ENCODE data around the gene PRPF38B.
"Not testable (repeated sequence)": the region's sequence is repeated elsewhere in the genome, so short reads cannot be mapped to it uniquely, and the experiment has no call there.

PRPF38B gene, protein sequence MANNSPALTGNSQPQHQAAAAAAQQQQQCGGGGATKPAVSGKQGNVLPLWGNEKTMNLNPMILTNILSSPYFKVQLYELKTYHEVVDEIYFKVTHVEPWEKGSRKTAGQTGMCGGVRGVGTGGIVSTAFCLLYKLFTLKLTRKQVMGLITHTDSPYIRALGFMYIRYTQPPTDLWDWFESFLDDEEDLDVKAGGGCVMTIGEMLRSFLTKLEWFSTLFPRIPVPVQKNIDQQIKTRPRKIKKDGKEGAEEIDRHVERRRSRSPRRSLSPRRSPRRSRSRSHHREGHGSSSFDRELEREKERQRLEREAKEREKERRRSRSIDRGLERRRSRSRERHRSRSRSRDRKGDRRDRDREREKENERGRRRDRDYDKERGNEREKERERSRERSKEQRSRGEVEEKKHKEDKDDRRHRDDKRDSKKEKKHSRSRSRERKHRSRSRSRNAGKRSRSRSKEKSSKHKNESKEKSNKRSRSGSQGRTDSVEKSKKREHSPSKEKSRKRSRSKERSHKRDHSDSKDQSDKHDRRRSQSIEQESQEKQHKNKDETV

DNA sequence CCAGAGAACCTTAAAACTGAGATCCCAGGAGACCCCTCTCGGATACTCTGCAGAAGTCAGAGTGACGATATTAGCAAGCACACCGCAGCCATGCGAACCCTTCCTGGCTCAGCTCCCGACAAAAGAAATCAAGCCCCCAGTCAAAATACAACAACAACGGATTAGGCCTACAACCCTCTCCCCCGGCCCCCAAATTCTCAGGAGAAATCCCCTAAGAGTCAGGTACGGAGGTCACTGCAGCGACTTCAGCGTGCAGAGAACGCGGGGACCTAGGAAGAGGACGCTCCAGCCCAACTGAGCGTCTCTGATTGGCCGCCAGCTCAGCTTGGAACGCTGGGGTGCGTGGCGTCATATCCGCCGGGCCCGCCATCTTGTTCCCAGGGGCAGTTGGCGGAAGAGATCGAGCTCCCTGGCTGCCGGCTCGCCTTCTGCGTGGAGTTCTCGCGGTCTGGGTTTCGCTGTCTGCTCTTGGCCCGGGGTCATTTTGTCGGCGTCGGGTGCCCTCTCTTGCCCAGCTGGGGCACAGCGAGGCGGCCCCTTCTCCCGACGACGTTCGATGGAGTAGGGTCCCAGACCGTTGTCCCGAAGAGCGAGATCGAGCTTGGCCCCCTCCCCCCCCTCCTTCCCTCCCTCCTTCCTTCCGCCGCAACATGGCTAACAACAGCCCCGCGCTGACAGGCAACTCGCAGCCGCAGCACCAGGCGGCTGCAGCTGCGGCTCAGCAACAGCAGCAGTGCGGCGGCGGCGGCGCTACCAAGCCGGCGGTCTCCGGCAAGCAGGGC is at the start of gene PRPF38B:
Gene PRPF38B (plus strand): TSS at position 369 of the 782 bp plus-strand sequence. CDS start 282 bp downstream, at position 651.
- DNase-seq (ENCODE audit: low spot score) = peak; percentile 97

DNA sequence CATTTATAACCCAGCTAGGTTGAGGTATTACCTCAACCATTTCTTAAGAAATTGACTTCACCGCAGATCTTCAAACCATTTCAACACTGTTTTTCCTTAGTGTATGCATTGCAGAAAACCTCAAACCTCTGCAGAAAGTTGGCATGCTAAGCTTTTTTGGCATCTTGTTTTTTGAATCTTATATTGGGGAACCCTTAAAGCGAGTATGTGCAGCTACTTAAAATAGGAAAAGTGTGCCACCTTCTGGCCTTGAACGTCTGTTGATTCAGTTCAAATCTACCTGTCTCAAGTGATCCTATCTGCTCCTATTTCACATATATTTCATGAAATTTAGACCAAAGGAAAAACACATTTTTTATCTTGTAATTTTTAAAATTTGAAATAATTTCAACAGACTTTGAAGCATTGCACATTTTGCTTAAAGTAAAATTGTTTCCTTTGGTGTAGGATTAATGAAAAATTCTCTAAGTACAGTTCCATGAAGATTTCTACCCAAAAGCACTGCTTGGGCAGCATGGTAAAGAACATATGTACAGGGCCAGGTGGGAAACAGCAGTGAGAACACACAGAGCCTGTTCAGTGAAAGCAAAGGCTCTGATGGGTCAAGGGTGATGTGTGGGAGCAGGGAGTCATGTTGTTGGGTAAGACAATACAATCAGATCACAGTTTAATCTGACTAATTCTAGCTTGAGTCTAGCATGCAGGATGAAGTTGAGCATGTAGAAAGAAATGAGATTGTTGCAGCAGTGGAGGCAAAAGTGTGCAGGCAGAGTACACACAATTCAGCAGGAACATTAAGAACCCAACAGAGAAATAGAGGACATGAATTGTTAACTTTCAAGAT is 48.4 kb upstream of the PRPF38B start:
- DNase-seq (ENCODE audit: low spot score) = peak; percentile 71

DNA sequence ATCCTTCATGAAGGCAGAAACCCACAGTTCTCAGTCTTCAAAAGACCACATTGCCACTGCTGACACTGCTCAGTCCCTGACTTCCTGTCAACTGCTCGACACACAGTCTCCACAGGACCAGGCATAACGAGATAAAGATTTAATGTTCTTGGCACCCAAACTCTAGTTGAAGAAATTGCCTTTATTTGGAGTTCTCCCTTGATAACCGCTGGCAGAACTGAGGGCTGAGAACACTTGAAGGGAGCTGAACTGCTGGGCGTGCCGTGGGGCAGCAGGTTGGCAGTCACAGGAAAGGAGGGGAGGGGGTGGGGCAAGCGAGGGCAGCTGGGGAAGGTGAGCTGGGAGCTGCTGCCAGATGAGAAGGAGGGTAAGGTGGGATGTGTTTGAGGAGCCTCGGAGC is 47.1 kb upstream of the PRPF38B start:
- no peak for DNase-seq (ENCODE audit: low spot score)

DNA sequence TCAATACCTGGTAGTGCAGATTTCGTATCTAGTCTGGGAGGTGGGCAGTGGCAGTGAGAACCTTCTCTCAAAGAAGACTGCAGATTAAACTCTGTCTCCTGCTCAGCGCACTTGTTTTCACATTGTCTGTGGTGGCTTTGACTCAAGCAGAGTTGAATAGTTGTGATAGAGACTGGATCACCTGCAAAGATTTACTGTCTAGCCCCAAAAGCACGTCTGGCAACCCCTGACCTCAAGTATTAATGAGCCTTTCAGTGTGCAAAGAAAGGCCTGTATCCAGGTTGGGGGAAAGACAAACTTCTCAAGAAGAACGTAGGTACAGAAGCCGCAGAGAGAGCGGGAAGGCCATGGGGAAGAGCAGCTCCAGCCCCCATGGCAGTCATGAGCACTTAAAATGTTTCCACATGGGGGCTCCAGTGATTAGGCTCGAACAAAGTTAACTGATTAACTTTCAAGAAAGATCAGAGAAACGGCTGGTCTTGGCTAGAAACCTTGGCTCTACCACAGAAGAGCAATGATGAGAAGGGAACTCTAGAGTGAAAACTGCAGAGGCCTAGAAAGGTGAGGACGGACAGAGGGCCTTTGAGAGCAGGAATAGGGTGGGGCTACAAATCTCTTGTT is 46.4 kb upstream of the PRPF38B start:
- no peak for DNase-seq (ENCODE audit: low spot score)

DNA sequence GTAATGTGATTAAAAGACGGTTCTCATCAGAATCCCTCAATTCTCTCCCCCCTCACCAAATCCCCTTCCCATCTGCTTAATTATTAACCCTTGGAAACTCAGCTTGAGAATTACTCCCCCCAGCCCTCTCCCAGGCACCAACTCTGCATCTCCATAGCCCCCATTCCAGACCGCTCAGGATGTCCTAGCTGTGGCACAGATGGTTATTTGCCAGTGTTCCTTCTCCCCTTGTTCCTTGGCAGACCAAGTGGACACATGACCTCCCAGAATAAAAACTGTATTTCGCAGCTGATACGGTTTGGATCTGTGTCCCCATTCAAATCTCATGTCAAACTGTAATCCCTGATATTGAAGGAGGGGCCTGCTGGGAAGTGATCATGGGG is 45.9 kb upstream of the PRPF38B start:
- no peak for DNase-seq (ENCODE audit: low spot score)

DNA sequence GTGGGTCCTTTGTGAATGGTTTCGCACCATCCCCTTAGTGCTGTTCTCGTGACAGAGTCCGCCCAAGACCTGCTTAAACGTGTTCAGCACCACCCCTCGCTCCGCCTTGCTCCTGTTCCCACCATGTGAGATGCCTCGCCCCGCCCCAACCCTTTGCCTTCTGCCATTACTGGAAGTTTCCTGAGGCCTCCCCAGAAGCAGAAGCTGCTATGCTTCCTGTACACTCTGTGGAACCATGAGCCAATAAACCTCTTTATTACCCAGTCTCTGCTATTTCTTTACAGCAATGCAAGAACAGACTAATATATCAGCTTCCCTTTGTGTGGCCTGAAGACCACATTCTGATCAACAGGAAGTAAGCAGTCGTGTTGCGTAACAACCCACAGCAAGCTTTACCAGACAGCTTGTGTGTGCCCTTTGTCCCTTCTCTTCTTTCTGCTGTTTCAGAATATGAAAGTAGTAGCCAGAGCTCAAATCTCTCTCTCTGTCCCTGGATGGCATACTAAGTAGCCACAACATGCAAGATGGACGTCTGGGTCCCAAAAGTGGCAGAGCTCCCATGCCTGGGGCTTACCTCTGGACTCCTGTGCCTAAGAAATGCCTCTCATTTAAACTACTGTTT is 45.4 kb upstream of the PRPF38B start:
- peak; percentile 66 for DNase-seq (ENCODE audit: low spot score)

DNA sequence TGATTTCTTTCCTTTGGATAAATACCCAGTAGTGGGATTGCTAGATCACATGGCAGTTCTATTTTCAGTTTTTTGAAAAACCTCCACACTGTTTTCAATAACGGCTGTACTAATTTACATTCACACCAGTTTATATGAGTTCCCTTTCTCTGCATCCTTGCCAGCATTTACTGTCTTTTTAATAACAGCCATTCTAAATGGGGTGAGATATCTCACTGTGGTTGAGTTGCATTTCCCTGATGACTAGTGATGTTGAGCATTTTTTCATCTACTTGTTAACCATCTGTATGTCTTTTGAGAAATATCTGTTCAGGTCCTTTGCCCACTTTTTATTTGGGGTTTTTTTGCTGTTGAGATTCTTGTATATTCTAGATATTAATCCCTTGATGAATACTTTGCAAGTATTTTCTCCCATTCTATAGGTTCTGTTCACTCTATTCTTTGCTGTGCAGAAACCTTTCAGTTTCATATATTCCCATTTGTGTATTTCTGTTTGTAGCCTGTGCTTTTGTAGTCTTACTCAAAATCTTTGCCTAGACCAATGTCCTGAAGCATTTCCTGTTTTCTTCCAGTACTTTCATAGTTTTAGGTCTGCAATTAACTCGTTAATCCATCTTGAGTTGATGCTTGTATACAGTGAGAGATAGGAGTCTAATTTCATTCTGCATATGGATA is 38.5 kb upstream of the PRPF38B start:
- DNase-seq (ENCODE audit: low spot score) = no peak

DNA sequence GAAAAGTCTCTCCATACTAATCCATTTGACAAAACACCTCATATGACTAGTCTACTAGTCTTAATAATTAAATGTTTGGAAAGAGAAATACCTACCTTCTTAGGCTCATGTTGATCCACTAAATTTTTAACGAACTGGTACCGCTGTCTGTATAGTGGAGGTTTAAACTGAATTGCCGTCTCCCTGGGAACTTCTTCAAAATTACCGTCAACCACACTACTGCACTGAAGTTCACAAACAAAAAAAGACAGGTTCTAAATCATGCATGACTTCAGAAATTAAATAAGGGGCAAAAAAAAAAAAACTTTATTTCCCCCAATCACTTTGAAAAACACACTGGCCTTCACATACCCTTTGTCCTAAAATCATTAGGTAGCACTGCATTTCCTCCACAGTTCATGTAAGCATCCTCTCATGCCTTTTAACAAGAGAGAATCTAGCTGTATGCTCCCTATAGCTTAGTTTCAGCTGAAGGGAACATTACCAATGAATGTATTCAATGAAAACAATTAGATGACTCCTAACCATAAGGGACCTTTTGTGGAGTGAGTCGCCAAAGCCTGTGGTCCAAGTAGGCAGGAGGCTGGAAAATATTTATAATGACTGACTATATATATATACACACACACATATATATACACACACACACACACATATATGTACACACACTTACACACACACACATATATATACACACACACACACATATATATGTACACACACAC is 34.6 kb upstream of the PRPF38B start:
- DNase-seq (ENCODE audit: low spot score) = no peak

DNA sequence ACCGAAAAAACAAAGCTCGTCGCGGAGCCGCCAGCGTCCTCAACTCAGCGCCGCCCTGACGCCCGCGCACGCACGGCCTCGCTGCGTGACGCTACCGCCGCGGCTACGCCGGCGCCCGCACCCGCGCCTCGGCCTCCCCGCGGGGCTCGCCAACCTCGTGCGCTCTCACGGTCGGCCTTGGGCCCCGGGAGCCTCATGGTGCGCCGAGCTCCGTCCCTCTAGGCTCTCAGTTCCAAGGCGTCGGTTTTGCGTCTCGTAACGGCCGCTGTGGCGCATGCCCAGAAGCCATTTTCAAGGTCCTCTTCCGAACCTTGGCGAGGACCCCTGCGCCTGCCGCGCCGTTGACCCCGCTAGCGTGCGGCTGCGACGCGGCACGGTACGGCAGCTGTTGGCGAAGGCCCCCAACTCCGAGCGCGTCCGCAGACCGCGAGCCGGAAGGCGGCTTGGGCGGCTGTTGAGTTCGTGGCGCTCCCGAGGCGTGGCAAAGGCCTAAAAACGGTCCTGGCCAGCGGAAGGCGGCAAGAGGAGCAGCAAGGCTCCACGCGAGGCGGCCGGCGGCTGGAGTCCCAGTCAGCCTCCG is 31.0 kb upstream of the PRPF38B start, which contains the start of gene HENMT1:
Gene HENMT1 (minus strand): TSS at position 64 of the 580 bp plus-strand sequence. CDS start 1,209 bp downstream, outside the sequence.
- DNase-seq (ENCODE audit: low spot score) = peak; percentile 62

DNA sequence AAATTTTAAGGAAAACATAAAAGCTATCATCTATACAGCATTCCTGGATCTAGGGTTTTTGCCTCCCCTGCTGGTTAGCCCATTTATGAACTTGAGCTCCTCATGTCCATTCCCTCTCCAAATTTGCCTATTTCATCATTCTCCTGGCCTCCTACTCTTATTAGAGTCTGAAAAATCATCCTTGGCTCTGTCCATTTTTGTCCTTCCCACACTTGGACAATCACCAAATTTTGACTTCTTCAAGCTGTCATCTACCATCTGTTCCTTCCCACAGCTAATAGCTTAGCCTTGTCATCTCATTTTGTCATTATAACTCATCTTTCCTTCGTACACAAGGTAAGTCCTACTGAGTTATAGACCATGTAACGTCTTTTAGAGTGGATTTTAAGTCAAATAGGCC is 29.0 kb upstream of the PRPF38B start:
- no peak for DNase-seq (ENCODE audit: low spot score)

DNA sequence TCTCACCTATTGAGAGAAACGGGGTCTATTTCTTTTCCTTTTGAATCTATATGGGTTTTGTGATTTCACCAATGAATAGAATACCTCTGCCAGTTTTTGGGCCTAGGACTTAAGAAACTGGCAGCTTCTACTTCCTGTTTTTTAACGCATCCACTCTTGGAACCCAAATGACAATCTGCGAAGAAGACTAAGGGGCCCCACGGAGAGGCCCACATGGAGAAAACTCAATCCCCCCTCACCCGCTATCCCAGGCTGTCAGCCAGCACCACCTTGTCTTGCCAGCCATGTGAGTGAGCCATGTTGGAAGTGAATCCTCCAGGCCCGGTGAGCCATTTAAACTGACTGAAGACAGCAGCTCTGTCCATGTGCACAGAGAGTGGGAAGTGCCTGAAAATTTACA is 27.6 kb upstream of the PRPF38B start:
- no peak for DNase-seq (ENCODE audit: low spot score)

DNA sequence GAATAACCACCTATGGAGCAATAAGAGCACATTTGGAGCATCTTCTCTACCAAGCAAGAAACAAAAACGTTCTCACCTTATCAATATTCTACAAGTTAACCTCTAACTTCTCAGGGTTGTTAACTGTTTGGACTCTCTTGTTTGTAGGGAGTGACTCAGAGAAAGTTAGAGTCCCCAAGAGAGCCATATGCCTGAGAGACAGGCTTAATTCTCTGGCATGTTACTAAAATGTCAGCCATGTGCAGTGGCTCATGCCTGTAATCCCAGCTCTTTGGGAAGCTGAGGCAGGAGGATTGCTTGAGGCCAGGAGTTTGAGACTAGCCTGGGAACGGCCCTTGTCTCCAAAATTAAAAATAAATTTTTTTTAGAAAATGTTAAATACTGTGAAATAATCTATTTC is 27.0 kb upstream of the PRPF38B start:
- no peak for DNase-seq (ENCODE audit: low spot score)

DNA sequence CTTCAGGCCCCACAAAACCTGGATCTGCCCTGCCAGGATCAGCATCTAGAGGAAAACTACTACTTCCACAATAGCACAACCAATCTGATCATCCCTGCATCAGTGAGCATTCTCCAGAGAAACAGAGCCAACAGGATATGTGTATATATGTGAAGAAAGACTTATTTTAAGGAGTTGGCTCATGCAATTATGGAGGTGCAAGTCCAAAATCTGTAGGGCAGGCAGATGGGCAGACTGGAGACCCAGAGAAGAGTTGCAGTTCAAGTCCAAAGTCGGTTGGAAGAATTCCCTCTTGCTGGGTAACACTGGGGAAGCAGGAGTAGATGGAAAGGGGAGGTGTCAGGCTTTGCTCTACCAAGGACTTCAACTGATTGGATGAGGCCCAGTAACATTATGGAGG is 26.3 kb upstream of the PRPF38B start:
- DNase-seq (ENCODE audit: low spot score) = no peak

DNA sequence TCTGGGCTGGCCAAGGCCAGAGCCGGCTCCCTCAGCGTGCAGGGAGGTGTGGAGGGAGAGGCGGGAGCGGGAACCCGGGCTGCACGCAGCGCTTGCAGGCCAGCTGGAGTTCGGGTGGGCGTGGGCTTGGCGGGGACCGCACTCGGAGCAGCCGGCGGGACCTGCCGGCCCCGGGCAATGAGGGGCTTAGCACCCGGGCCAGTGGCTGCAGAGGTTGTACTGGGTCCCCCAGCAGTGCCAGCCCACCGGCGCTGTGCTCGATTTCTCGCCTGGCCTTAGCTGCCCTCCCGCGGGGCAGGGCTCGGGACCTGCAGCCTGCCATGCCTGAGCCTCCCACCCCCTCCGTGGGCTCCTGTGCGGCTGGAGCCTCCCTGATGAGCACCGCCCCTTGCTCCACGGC is 24.7 kb upstream of the PRPF38B start:
- not testable (repeated sequence) for DNase-seq (ENCODE audit: low spot score)

DNA sequence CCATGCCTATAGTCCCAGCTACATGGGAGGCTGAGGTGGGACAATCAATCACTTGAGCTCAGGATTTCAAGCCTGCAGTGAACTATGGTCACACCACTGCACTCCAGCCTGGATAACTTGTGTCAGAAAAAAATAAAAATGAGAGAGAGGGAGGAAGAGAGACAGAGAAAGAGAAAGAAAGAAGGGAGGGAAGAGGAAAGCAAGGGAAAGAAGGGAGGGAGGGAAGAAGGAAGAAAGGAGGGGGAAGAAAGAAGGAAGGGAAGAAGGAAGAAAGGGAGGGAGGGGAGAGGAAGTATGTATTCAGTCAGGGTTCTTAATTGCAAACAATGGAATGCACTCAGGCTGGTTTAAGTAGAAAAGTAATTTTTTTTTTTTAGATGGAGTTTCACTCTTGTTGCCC is 23.3 kb upstream of the PRPF38B start:
- DNase-seq (ENCODE audit: low spot score) = no peak

DNA sequence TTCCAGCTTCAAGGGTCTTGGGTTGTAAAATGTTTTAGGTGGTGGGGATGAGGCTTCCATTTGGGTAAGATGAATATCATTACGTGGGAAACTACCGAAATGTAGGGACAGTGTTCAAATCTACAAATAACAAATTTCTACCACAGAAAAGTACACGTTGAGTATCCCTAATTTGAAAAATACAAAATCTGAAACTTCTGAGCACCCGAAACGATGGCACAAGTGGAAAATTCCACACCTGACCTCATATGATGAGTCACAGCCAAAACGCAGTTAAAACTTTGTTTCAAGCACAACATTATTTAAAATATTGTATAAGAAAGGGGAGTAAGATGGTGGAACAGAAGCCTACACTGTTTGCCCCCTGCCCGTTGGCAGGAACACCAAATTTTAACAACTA is 22.4 kb upstream of the PRPF38B start:
- DNase-seq (ENCODE audit: low spot score) = no peak

DNA sequence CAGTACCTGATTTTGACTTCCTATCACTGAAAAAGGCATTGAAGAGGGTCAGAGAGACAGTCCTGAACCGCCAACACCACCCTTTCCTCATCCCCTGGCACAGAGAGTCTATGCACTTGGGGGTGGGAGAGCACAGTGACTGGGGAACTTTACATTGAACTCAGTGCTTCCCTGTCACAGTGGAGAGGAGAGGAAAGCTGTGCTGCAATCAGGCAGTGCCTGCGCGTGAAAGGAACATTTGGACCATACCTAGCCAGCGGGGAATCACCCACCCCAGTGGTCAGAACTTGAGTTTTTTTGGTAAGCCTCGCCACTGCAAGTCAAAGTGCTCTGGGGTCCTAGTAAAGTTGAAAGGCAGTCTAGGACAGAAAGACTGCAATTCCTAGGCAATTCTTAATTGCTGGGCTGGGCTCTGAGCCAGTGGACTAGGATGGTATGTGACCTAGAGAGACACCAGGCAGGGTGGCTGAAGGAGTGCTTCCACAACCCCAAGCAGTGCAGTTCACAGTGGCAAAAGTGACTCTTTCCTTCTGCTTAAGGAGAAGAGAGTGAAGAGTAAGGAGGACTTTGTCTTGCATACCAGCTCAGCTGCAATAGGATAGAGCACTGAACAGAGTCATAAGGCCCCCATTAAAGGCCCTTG is 21.9 kb upstream of the PRPF38B start:
- DNase-seq (ENCODE audit: low spot score) = peak; percentile 36

DNA sequence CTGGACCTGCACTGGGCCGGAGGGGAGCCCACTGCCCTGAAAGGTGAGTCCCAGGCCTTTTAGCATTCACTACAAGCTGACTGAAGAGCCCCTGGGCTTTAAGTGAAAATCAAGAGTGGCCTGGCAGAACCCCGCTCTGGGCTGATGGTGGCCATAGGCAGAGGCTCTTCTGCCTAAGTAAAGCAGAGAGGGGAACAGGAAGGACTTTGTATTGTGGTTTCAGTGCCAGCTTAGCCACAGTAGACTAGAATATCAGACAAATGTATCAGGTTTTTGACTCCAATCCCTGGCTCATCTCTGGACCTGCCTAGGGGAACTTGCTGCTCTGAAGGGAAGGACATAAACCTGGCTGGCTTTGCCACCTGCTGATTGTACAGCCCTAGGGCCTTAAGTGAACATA is 21.0 kb upstream of the PRPF38B start:
- no peak for DNase-seq (ENCODE audit: low spot score)

DNA sequence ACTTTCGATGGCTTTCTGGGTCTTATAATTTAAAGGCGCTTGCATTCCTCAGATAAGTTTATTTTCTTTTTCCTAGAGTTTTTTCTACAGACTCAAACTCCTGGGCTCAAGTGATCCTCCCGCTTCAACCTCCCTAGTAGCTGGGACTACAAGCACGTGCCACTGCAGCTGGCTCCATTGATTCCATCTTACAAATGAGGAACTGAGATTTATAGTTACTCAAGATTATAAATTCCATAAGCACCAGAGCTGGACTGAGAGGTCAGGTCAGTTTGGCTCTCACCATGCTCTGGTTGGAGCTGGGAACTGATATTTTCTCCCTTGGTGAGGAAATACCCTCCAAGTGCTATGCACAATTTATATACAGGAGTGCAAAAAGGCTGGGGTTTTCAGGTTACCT is 13.4 kb upstream of the PRPF38B start:
- no peak for DNase-seq (ENCODE audit: low spot score)

All from AG08395 (cell line).